ENCODE results near the gene CDK18. TPM values are rescaled to one million over a fixed set of nuclear protein-coding genes. Genes with fewer than 3 reads are reported as not detected.

Gene CDK18
- total and polyA plus RNA-seq, 9 of the 15 experiments (the other 6 are each of a cell fraction or from before 2014, with no cell fraction given), result 0.05 to 0.69 (median 0.17) TPM; not detected in 2

- H3K9ac ChIP-seq (ENCODE audit: insufficient read depth in 1 of 2, low read depth in 2 of 2, low read length in 2 of 2), result no peak overlapping the region
- ATAC-seq, result no peak; the same call in 1 of the 3 replicates
- CTCF ChIA-PET (ENCODE audit: low intra/inter-chr PET ratio), result no interaction called here
- no peaks in the 10 kb centered on the region for H3K79me2 ChIP-seq (ENCODE audit: control insufficient read depth, insufficient read depth, low read length)
- H3K4me3 ChIP-seq, result no peak overlapping the region
- H3K9me3 ChIP-seq (replicated peaks; ENCODE audit: control insufficient read depth, insufficient read depth, low read depth, low read length), result no peaks in the 10 kb centered on the region
- peaks cover 43 to 65% of the 10 kb centered on the region in 2 experiments for H3K27me3 ChIP-seq (ENCODE audit: control insufficient read depth in 2 of 2, insufficient read depth in 2 of 2, low read length in 2 of 2)
- H3K4me2 ChIP-seq (ENCODE audit: insufficient read depth, low read length), result no peak overlapping the region
- H3K4me1 ChIP-seq (replicated peaks in 1 of 2; ENCODE audit: control insufficient read depth in 2 of 2, insufficient read depth in 2 of 2, low read length in 2 of 2), result peaks cover 0 to 7% of the 10 kb centered on the region in 2 experiments; a peak in 2 of 5 replicates
- TF ChIP-seq ZBTB9 (CRISPR knock-in tag; IDR thresholded peaks at IDR 0.05) (no peak), KDM1A (IDR thresholded peaks at IDR 0.05) (peak; percentile 53 to 56; a peak in 2 of 4 replicates), MTA2 (IDR thresholded peaks at IDR 0.05; ENCODE audit: low read depth) (no peak), ZFP91 (CRISPR knock-in tag; IDR thresholded peaks at IDR 0.05) (no peak), TFAP4 (CRISPR knock-in tag; IDR thresholded peaks at IDR 0.05; ENCODE audit: borderline replicate concordance) (peak; percentile 48), ARNT (IDR thresholded peaks at IDR 0.05) (no peak), JUND (IDR thresholded peaks at IDR 0.05; ENCODE audit: borderline replicate concordance, low read depth, low read length) (no peak), JUND (tag; IDR thresholded peaks at IDR 0.05; ENCODE audit: borderline replicate concordance, low read depth, low read length) (no peak), FOXP1 (CRISPR knock-in tag; IDR thresholded peaks at IDR 0.05) (no peak), EGR1 (conservative IDR thresholded peaks at IDR 0.05) (peak; percentile 66), RCOR1 (IDR thresholded peaks at IDR 0.05; ENCODE audit: borderline replicate concordance in 1 of 2, low read depth in 2 of 2, low read length in 2 of 2) (0 out of 4 replicates have a peak, but pooled peaks of 1 of the 2 experiments have one; percentile 18), STAG1 (CRISPR knock-in tag; IDR thresholded peaks at IDR 0.05; ENCODE audit: borderline replicate concordance) (no peak), CBFA2T3 (IDR thresholded peaks at IDR 0.05) (peak; percentile 68), E2F6 (IDR thresholded peaks at IDR 0.05; ENCODE audit: borderline replicate concordance in 1 of 2, extremely low read depth in 1 of 2, insufficient read depth in 1 of 2, insufficient read length in 1 of 2, low read depth in 1 of 2, low read length in 1 of 2, poor library complexity in 1 of 2, severe bottlenecking in 1 of 2) (no peak), BDP1 (IDR thresholded peaks at IDR 0.05; ENCODE audit: insufficient read depth, insufficient read length) (no peak), MTF1 (CRISPR knock-in tag; IDR thresholded peaks at IDR 0.05; ENCODE audit: borderline replicate concordance) (no peak), ZNF436 (CRISPR knock-in tag; IDR thresholded peaks at IDR 0.05) (no peak), MXI1 (IDR thresholded peaks at IDR 0.05; ENCODE audit: low read depth, low read length) (no peak)
- FAIRE-seq, result no peak
- WGBS (ENCODE audit: insufficient coverage, low coverage, missing lambda C conversion rate), result 1% methylated on average over 4 of the region's 4 CpGs
- intact Hi-C loops (cut with micrococcal nuclease) (no loop called here), in situ Hi-C loops (cut with MboI) (no loop called here)
- no peak for DNase-seq (ENCODE audit: extremely low read depth in 1 of 4, low spot score in 3 of 4)
- peaks cover 19% of the 10 kb centered on the region; the same call in 1 of the 2 replicates for H4K20me1 ChIP-seq (replicated peaks; ENCODE audit: control insufficient read depth, insufficient read depth, low read length)
- POLR2A ChIA-PET, result interaction anchor here (1.3 kb wide), 1 partner anchor 13 kb away, joined by 3 read pairs; no protein-coding TSS in a partner anchor
- no peak overlapping the region for H3K27ac ChIP-seq (ENCODE audit: extremely low read depth, low read depth, low read length)
- no peak overlapping the region for H2AFZ ChIP-seq (ENCODE audit: low read depth, low read length)
- no peaks in the 10 kb centered on the region for H3K9me1 ChIP-seq (ENCODE audit: control insufficient read depth, insufficient read depth, low read length)
- no peaks in the 10 kb centered on the region for H3K36me3 ChIP-seq (ENCODE audit: control insufficient read depth, insufficient read depth, low read length)
- no TSS peak for BruUV-seq (replicated peaks)
These were observed 67.3 kb downstream of the CDK18 start for GRCh38 chr1:205571747-205572146.
